NCI-H1105 treated with DMSO at 0.1 percent for 48 hours (cell line): ENCODE data around the gene TCEAL9.
A peak's percentile ranks its signal among the peaks of the same experiment; 100 is the strongest.
"Not testable (repeated sequence)": the region's sequence is repeated elsewhere in the genome, so short reads cannot be mapped to it uniquely, and the experiment has no call there.

ENCODE experiments used
- DNase-seq: peaks from one replicate; lab custom pipeline; 2025; lab: John Stamatoyannopoulos, UW

Gene TCEAL9

GRCh38 chrX:103376118-103376978, 20.0 kb downstream of the TCEAL9 start, which contains the start of gene BEX3:
BEX3 (plus strand) TSS chrX:103376538; CDS start chrX:103377522, 984 bp downstream.
- DNase-seq: peak; percentile 73

GRCh38 chrX:103376979-103377324, 20.6 kb downstream of the TCEAL9 start:
- DNase-seq: peak; percentile 40

- no peak for DNase-seq
These were observed 22.7 kb downstream of the TCEAL9 start for GRCh38 chrX:103378990-103379389.

GRCh38 chrX:103382877-103383276, 26.6 kb downstream of the TCEAL9 start:
- no peak for DNase-seq

DNA sequence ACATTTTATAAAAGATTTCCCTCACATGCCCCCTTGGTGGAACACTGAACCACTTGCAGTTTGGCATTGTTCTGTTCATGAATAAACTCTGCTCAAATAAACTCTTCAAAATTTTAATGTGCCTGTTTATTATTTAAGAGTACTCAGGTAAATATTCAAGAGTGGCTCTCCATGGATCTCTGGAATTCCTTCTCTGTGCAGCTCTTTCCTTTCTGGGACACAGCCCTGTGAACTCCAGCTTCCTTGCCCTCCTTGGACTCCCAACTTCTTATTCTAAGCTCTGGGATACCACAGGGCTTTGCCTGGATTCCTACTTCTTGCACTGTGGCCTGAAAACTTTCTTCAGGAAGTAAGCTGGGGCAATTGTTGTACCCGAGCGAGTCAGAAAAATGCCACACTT, 28.4 kb downstream of the TCEAL9 start:
- DNase-seq: no peak

DNA sequence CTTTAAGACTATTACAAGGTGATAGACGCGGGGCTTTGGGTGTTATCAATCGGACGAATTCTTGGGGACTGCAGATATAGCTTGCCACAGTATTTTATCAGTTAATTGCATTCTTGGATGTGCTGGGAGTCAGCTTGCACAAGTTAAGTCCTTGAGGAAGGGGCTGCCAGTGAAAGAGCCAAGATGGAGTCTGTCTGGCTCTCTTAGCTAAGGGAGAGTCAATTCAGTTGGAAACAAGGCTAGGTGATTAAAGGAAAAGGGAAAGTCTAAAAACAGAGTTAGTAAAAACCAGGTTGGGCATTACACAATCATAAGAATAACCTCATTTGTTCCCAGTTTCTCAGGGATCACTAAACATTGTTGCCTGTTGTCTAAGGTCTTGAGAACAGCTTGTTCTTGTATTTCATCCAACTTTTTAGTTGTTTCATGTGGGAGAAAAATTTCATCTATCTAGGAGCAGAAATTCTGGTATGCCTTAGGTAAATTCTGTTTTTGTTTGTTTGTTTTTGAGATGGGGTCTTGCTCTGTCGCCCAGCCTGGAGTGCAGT, 29.1 kb downstream of the TCEAL9 start:
- not testable (repeated sequence) for DNase-seq

GRCh38 chrX:103386332-103386731, 30.0 kb downstream of the TCEAL9 start:
- DNase-seq: no peak

- no peak for DNase-seq
These were observed 37.2 kb downstream of the TCEAL9 start for GRCh38 chrX:103393487-103393886.

- no peak for DNase-seq
These were observed 39.9 kb downstream of the TCEAL9 start for GRCh38 chrX:103396186-103396585.

GRCh38 chrX:103396660-103397059, 40.4 kb downstream of the TCEAL9 start:
- no peak for DNase-seq

- DNase-seq: no peak
These were observed 41.4 kb downstream of the TCEAL9 start for GRCh38 chrX:103397707-103398106.

DNA sequence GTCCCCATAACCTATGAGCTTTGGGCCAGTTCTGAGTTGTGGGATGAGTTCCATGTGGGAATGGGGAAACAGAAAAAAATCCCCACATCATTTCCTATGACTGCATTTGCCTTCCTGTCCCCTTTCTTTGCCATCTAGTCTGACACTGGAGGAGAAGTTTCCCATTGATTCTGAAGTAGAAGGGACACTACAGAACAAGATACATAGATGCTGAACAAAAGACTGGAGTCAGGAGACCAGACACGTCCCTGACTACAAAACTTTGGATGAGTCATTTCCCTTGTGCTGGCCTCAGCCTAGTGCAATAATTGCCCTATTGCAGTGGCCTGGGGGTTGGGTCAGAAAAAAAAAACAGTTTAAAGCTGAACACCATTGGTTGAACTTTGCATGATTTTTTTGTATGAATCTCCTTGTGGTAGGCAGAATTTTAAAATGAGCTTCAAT, 42.1 kb downstream of the TCEAL9 start:
- no peak for DNase-seq

- no peak for DNase-seq
These were observed 43.4 kb downstream of the TCEAL9 start for GRCh38 chrX:103399744-103400143.

DNA sequence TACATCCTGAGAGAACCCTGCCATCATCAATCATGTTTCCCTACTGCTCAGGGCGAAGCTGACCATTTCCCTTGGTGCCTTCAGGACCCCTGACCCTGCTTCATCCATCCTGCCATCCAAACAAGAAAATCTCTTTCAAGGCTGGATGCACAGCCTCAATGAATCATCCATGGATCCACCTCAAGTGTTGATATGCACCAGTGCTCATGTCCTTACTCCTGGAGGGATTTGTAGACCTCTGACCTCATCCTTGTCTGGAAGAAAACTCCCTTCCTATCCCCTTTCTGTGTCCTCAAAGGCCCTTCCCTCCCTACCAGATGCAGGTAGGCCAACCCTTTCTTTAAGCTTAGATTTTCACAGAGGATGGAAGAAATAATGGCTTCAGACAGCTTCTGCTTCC, 44.6 kb downstream of the TCEAL9 start:
- no peak for DNase-seq

DNA sequence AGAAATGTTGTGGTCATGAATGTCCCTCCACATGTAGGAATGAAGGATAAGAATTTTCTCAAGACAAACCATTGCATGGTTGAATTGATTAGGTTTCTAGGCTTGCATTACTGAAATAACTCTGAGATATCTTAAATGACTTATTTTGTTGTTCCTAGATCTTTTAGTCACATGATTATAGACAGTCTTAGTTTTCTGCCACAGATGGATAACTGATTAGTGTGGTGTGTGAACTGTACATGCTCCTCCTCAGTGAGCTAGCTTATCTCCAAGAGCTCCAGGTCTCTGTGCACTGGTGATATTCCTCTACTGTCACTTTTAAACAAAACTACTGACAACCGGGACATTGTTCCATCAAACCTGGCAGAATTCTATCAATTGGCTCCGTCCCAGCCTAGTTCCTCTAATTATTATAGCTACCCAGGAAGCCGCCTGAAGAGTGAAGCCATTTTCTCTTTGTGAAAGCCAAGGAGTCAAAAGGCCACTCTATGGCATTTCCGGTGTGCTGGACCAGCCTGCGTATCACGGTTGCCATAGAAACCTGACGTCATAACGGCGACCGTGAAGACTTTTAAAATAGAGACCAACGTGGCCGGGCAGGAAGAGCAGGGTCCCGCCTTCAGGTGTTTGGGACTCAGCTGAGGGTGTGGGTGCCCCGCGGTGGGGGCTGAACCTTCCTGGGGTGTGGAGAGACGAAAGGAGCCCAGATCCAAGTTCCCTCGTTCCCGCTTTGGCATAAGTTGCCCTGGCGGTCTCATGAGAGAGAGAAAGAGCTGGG, 48.1 kb downstream of the TCEAL9 start:
- peak; percentile 80 for DNase-seq

GRCh38 chrX:103405009-103405333, 48.7 kb downstream of the TCEAL9 start:
- DNase-seq: no peak

GRCh38 chrX:103406256-103406655, 50.0 kb downstream of the TCEAL9 start:
- no peak for DNase-seq

- DNase-seq: no peak
These were observed 51.5 kb downstream of the TCEAL9 start for GRCh38 chrX:103407776-103408175.
